DMS153 treated with DMSO at 0.1 percent for 48 hours (cell line): ENCODE data around the gene C4orf17.
"Not testable (repeated sequence)": the region's sequence is repeated elsewhere in the genome, so short reads cannot be mapped to it uniquely, and the experiment has no call there.

Experiments
- DNase-seq: peaks from one replicate; lab custom pipeline; 2025; ENCODE audit not compliant: unreplicated experiment; lab: John Stamatoyannopoulos, UW

Gene C4orf17

DNA sequence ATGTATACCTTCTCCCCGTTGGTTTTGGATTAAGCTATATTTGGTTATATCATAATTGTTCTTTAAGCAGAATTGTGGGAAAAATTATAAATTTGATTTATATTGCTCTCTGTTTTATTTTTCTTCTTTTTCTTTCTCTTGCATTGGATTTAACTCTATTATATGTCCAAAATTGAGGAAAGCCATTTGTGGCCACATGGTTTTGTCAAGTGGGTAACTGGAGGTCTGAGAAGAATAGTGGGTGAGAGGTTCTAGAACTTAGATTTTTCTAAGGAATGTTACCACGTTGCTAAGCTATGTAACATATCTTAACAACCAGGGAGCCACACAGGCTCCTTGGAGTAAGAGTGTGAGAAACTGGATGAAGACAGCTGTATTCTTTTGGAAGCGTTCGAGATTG, at the start of gene C4orf17:
Gene C4orf17, plus strand, starts transcription at position 301 of the 400 bp plus-strand sequence. CDS start 2,061 bp downstream, outside the sequence.
- no peak for DNase-seq

GRCh38 chr4:99461623-99462401, 49.0 kb upstream of the C4orf17 start:
- DNase-seq = no peak

GRCh38 chr4:99462875-99463464, 47.9 kb upstream of the C4orf17 start:
- peak; percentile 20 for DNase-seq

DNA sequence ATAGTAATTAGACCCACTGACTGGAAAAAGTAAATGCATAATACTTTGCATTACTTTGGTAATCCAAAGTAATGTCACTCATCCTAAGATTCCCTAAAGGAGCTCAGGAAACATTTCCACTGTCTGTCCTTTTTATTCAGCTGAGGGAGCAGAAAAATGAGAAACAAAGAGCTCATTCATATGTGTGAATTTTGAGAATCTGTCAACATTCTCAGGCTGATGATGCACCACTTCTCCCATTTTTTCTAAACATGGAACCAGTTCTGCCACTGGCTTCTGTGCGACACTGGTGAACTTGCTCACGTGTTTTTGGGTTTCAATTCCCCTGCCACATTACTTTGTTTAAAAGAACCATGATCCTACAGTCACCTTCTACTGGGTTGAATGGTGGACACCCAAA, 47.3 kb upstream of the C4orf17 start:
- DNase-seq = no peak

DNA sequence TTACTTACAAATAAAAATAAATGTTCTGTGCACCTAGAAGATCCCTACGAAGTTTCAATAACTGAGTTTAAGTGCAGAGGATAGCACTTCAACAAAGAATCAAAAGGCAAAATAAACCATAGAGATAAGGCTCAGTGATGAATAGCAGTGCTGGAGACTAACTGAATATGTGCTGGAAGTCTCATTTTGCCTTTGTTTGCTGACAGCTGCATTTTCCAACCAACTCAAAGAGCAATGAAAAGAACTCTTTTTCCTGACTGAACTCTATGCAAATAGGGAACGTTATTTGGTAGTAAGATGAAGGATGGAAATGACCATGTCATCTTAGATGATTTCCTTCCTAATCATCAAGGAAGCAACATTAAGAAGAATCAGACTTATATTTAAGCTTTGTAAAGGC, 42.9 kb upstream of the C4orf17 start:
- no peak for DNase-seq

GRCh38 chr4:99468889-99469288, 41.9 kb upstream of the C4orf17 start:
- DNase-seq = no peak

DNA sequence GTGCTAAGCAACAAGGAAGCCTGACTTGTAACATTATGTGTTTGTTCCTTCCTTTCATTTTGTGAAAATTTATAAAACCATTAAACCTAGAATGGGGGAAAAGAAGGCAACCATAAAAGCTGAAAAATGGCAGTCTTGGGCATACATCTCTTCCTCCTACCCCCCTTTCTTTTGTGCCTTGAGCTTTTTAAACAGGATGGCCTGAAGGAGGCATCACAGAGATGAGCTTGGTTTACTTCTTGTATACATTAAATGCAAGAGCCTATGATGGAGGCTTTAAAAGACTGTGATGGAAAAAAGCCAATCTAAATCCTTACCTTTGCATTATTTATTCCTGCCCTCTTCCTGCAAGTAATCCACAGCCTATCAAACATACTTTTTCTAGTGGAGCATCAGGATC, 39.5 kb upstream of the C4orf17 start:
- no peak for DNase-seq

GRCh38 chr4:99471896-99472295, 38.9 kb upstream of the C4orf17 start:
- no peak for DNase-seq

GRCh38 chr4:99473131-99473530, 37.7 kb upstream of the C4orf17 start:
- no peak for DNase-seq

- DNase-seq = no peak
Measured at GRCh38 chr4:99483636-99484035, 27.2 kb upstream of the C4orf17 start.

GRCh38 chr4:99485212-99485611, 25.6 kb upstream of the C4orf17 start:
- no peak for DNase-seq

DNA sequence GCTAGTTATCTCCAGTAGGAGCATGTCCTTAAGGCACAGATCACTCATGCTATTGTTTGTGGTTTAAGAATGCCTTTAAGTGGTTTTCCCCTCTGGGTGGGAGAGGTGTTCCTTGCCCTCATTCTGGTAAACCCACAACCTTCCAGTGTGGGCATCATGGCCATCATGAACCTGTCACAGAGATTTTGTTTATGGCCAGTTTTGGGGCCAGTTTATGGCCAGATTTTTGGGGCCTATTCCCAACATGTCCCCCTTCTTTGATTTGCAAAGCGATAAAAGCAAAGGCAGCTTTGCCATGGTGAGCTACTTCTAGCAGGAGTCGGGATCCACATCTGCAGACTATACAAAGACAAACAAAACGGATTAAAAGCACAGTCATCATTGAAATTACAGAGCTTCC, 24.2 kb upstream of the C4orf17 start:
- DNase-seq = not testable (repeated sequence)

DNA sequence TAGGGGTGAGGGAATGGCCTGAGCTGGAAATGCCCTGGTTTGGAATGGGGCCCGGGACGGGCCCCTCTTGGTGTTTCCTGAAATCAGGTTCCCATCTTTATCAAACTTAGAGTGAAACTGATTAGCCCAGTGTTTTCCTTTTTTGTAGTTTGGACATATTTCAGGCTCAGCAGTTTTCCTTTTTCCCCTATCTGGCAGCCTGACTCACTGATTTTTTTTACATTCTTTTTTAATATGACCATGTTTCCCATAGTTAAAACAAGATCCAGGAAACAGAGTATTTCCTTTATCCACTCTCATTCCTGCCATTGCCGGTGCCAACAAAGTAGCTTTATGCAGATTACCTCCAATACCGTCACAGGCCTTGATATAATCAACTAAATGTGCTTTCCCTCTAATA, 20.5 kb upstream of the C4orf17 start:
- DNase-seq = no peak

DNA sequence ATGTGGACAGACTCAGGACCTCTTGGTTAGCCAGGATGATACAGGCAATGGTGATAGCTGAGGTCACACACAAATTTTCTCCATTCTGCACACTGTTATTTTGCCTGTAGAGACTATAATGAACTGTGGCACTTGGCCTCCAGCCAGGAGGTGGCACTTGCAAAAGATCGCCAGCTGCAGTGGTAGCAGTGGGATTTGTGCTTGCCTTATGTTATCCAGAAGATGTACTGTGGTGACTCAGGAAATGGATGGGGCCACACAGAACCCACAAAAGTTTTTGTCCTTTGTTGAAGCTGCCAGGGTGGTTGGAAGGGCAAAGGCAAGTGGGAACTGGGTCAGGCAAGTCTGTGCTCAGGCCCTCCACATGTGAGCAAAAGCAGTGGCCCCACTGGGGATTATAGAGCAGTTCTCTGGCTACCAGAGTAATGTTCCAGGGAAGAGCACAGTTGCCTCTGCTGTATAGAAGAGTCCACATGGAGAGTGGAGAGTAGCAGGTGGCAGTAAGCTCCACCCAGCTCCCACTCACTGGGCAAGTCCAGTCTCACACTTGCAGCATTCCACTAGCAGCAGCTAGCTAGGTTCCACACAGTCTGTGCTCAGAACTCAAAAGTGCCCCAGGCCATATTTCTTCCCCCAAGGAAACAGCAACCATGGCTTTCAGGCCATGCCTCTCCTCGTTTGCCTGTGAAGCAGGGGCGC, 5.9 kb upstream of the C4orf17 start:
- no peak for DNase-seq

- no peak for DNase-seq
Measured at GRCh38 chr4:99506781-99507180, 4.0 kb upstream of the C4orf17 start.

- no peak for DNase-seq
Measured at GRCh38 chr4:99507349-99507748, 3.5 kb upstream of the C4orf17 start.

- DNase-seq = no peak
Measured at GRCh38 chr4:99507762-99508161, 3.1 kb upstream of the C4orf17 start.

GRCh38 chr4:99518601-99519295, 7.9 kb downstream of the C4orf17 start:
- no peak for DNase-seq

GRCh38 chr4:99529228-99529627, 18.4 kb downstream of the C4orf17 start:
- no peak for DNase-seq

DNA sequence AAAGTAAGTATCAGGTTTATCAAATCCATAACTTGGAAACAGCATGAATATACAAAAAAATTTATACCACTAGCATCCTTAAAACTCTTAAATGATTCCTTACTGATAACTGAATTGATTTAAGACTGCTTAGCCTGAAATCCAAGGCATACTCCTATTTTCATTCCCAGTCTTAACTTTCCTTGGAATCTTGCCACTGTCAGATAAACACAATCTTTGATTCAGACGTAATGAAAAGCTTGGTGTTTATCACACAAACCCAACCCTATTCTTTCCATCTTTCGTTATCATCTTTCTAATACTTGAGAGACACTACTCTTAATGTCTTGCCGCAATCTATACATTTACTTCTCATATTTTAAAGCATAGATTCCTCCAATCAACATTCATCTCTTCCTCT, 19.1 kb downstream of the C4orf17 start:
- DNase-seq = no peak

GRCh38 chr4:99534699-99535098, 23.9 kb downstream of the C4orf17 start:
- not testable (repeated sequence) for DNase-seq

- no peak for DNase-seq
Measured at GRCh38 chr4:99536271-99536670, 25.4 kb downstream of the C4orf17 start.
